Amygdala (tissue), 56 donors: Measurements from ENCODE around the gene C7orf57.
"Not testable (repeated sequence)": the region's sequence is repeated elsewhere in the genome, so short reads cannot be mapped to it uniquely, and the experiment has no call there.

Experiments used
- DNase-seq, 56 donors: peaks; one replicate each; lab custom pipeline; 2025; lab: John Stamatoyannopoulos, UW

C7orf57 gene

DNA sequence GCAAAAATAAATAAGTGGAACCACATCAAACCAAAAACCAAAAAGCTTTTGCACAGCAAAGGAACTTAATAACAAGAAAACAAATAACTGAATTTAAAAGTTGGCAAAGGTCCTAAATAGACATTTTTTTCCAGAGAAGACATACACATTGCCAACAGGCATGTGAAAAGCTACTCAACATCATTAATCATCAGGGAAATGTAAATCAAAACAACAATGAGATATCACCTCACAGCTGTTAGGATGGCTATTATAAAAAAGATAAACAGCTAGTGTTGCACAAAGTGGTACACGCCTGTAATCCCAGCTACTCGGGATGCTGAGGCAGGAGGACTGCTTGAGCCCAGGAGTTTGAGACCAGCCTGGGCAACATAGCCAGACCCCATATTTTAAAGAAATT, 4.2 kb upstream of the C7orf57 start:
- no peak for DNase-seq

DNA sequence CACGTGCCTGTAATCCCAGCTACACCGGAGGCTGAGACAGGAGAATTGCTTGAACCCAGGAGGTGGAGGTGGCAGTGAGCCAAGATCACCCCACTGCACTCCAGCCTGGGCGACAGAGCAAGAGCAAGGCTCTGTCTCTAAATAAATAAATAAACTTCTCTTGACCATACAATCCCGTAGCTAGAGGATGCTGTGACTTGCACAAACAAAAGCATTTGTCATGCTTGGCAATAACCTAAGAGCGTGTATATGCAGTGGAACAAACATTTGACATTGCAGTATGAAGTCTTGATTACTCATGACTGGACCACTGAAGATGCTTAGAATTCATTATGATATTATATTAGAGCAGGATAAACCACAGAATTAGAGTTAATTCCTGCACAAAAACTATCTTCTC, 1.4 kb upstream of the C7orf57 start:
- DNase-seq: no peak

DNA sequence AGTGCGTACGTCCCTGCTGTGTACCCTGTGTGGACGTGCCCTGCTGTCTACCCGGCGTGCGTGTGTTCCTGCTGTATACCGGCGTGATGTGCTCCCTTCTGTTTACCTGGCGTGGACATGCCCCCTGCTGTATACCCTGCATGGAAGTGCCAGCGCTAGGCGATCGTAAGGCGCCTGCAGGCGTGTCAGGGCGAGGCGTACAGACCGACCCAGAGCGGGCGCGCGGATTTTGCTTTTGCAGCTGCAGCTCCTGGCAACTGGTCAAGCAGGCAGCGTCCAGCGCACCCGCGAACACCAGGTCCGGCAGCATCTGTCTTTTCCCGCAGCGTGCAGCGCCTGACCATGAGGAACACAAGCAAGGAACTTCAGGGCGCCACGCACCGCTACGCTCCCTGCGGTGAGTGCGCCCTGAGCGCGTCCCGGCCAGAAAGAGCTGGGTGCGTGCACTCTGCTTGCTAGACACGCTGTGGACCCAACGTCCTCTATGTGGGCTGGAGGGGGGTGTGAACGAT, 680 bp downstream of the C7orf57 start:
- peak in 5 of 56 donors; percentile 7 to 29 (median 15) for DNase-seq

DNA sequence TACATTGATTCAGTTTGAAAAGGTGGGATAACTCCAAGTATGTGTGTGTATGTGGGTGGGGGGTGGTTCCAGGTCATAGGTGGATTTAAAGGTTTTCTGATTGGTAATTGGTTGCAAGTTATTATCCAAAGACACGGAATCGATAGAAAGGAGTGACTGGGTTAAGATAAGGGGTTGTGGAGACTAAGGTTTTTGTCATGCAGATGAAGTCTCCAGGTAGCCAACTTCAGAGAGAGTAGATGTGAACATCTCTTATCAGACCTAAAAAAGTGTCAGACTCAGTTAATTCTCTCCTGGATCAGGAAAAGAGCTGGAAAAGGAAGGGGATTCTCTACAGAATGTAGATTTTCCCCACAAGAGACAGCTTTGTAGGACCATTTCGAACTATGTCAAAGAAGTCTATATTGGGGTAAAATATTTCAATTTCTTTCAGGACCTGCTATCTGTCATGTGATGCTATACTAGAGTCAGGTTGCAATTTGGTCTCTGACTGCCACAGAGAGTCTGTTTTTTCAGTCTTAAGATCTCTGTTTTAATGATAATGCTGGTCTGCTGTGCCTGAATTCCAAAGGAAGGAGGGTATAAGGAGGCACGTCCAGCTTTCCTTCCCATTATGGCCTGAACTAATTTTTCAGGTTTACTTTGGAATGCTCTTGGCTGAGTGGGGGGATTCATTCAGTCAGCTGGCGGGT, 3.6 kb downstream of the C7orf57 start:
- DNase-seq: no peak

DNA sequence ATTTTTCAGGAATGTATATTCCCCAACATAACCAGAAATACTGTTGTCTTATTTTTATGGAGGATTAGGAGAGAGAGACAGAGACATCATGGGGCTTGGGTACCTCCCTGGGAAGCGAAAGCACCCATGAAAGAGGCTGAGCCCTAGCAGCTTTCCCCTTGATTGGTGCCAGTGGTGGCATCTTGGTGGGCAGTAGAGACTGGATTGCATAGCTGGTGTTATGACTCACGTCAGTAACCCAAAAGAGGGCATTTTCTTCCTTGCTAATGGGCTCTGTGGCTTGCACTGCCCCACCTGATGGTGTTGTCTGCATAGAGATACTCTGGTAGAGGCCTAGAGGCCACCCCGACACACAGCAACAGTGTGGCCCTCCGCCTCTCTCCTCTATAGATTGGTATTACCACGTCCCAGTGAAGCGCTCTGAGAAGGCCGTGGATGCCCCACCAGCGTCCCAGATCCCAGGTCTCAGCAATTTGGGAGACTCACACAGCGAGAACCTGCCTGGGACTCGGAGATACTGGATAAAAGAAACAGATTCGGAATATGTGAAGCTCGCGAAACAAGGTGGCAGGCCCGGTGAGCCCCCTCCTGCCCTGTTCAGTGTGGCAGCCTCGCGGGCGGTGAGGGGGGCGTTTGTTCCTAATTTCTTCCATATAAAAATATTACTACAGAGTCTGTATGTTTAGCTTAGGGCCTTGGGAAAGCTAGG, 5.8 kb downstream of the C7orf57 start:
- peak in 1 of 56 donors; percentile 5 for DNase-seq

DNA sequence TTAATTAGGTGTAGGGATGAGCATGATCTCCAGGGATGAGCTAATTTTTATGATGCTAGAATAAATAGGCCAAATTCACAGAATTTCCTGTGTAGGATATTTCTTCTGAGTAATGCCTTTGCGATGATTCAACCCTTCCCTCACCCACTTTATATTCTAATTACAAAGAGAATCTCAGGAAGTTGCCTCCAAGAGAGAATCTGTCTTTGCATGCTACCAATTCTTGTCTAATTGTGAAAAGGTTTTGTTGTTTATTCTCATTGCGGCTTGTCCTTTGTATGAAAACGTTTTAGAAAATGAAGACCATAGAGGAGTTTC, 6.3 kb downstream of the C7orf57 start:
- DNase-seq: no peak

DNA sequence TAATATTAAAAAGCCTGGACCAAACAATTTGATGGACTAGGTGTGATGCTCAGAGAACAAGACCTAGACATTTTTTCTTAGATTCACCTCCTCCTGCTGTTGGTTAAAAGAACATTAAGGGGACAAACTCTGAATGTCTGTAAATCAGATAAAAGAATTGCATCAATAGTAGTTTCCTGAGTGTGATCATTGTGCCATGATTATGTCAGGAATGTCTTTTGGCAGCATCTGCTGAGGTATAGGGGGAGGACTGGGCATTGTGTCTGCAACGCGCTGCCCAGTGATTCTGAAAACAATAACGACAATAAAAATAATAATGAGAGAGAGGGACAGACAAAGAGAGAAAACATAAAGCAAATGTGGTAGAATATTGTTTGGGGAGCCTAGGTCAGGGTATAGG, 6.9 kb downstream of the C7orf57 start:
- DNase-seq: no peak

DNA sequence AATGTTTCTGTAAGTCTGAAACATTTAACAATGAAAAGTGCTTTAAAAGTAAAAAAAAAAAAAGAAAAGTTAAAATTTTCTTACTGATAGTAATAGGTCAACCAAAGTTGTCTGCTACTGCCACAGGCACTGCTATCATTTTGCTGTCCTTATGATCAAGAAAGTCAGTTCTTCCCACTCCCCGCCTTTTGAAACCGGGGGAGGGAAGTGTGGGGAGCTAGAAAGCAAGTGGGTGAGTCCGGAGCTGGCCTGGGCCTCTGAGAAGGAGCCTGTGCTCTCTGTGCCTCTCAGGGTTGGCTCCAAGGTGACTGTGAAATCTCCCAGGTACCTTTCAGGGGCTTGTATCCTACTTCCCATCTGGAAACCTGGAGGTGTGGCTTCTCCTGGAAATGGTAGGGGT, 7.3 kb downstream of the C7orf57 start:
- no peak for DNase-seq

DNA sequence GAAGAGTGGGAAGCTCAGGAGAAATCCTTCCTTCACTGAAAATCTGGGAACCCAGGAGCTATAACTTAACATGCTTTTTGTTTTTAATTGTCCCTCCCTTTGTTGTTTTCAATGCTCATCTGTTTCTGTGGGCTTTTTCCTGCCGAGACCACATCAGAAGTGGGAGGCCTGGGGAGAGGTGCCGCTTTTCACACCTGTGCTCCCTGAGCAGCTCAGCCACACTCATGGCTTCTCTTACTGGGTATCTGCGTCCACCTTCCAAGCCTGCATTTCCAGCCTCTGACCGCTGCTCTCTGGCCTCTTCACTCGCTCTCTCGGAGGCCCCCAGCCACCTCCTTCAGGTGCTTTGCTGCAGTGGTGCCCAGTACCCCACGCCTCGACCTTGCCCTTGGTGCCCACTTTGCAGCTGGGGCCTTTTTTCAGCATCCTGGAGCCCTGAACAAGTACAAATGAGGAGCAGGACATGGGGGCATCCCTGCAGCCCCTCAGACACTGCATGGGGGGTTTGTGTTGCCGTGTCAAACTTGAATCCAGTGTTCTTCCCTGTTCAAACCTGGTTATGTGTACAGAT, 9.9 kb downstream of the C7orf57 start:
- no peak for DNase-seq

DNA sequence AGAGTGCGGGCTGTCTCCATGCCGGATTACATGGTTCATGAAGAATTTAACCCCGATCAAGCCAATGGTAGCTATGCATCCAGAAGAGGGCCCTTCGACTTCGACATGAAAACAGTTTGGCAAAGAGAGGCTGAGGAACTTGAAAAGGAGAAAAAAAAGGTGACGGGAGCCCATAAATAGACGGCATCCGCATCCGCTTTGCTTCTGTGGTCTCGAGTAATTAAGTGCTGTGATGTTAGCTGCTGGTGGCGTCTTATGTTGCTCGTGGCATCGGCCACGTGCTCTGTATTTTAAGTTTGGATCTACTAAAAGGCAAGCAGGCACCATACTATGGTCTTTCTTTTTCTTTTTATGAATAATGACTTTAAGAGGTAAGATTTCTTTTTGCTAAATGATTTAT, 11.1 kb downstream of the C7orf57 start:
- no peak for DNase-seq

DNA sequence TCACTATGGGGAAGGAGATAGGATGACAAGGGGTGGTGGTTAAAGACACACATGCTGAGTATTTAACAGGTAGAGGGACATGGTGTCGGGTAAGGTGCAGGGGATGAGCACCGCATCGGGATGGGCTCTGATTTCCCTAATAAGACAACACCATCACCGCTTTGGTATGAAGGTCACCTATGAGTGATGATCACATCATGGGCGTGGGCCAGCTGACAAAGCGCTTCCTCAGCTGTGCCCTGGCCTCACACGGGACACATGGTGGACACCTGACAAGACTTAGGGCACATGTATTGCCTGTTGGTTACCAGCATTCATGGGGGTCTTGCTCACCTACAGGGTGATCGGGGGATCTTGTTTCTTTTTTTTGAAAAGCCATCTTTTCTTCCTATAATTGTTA, 12.8 kb downstream of the C7orf57 start:
- no peak for DNase-seq

DNA sequence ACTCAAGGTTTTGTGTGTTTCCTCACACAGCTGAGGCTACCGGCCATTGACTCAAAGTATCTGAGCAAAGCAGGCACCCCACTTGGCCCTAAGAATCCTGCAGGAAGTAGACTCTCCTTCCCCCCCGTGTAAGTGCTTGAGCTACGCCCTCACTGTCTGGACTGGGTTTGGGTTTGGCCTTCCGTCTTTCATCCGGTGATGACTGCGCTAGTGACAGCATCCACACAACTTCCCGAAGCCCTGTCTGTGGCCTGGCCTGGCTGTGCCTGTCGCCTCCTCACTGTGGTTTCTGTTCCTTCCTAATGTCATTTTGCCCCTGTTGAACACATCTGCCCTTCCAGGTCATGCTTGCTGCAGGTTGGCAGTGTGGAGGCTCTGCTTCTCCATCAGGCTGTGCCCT, 14.5 kb downstream of the C7orf57 start:
- peak in 2 of 56 donors; percentile 3 to 8 for DNase-seq

DNA sequence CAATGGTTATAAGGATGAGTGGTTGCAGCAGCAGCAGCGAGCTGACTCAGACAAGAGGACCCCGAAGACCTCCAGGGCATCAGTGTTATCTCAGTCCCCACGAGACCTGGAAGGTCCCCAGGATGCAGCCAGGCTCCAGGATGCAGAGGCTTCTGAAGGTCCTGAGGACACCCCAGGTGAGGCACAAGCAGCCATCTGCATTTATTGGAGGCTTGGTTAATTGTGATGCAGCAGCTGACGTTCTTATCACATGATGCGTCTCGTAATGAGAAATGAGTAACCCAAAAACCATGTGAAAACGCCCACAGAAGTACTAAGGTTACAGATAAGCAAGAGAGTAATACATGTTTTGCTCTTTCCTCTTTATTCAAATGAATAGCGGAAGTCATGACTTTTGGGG, 17.4 kb downstream of the C7orf57 start:
- no peak for DNase-seq

DNA sequence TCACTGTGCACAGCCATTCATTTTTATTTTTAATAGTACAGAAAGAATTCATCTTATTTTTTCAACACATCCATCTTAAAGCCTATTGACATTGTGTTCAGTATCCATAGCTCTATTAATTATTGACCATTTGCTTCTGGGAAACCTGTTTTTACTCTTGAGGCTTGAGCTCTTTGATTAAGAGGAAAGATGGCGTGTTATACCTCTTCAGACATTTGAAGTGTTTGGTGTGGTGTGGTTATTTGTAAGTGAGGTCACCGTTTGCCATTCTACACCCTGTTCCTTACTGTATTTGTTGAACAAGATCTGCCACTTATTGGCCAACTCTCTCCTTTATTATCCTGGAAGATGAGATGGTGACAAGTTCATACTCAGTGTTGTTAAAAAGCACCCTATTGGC, 18.4 kb downstream of the C7orf57 start:
- DNase-seq: no peak

DNA sequence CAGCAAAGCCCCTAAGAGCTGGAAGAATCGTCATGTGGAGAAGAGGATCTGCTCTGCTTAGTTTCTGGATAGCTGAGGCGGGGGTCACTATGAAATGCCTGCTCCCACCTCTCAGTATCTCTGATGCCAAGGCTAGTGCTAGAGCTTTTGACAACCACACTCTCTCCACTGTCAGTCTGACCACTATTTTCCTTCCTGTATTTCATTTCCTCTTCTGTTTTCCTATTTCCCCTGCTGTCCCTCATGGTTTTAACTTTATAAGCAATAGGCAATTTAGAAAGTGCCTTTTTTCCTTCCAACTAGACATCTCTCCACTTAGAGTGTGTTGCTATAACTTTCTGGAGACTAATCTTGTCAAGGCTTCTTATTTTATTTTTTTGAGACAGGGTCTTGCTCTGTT, 23.6 kb downstream of the C7orf57 start:
- no peak for DNase-seq

DNA sequence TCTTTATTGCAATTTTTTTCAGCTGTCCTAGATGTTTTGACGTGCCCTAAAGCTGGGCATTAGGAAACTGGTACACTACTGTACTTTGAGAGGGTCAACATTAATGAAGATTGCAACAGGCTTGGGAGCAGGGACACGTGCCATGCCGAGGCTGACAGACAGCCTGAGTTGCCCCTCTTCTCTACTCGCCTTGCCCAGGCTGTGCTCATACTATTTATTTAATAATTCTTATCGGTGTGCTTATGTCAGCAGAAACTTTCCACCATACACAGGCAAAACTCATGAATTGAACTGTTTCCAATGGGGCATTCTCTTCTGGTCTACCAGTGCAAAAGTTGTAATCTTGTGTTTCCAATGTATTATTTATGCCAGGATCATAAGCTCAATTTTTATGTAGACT, 24.4 kb downstream of the C7orf57 start:
- DNase-seq: no peak

DNA sequence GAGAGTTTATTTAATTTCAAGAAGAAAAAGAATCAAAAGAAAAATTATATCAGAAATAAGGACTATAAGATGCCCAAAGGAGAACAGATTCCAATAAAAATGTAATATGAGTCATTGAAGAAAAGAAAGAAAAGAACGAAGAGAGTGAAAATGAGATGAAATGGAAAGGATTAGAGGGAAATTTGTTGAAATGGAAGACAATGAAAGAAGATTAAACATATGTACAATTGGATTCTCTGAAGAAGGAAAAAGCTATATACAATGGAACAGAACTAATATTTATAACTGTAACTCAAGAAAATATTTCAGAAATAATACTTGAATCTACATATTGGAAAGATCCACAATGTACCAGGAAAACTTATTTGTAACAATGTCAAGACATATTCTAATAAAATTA, 28.6 kb downstream of the C7orf57 start:
- no peak for DNase-seq

DNA sequence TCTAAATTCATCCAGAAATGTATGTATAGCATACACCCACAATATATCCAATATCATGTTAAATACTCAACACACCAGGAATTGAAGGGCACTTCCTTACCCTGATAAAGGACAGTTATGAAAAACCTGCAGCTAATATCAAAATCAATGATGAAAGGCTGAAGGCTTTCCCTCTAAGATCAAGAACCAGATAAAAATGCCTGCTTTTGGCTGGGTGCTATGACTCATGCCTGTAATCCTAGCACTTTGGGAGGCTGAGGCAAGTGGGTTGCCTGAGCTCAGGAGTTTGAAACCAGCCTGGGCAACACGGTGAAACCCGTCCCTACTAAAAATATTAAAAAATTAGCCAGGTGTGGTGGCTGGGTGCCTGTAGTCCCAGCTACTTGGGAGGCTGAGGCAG, 32.1 kb downstream of the C7orf57 start:
- no peak for DNase-seq

DNA sequence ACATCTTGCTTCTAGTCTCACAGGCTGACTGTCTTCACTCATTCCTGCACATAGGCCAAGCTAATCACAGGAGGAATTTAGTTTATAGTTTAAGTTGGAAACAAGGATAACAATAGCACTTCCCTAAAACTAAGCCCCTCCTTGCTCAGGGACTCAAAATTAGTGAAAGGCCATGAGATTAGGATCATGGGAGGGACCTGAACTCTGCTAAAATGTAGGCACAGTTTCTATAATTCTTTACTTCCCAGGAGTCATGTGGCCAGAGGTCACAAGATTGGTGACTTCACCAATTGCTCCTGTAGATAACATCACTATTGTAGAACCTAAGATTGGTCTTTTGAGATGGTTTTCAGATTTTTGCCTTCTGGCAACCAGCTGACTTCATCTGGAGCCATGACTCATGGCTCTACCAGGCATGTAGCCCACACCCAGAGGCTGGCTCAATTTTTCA, 38.9 kb downstream of the C7orf57 start:
- no peak for DNase-seq

DNA sequence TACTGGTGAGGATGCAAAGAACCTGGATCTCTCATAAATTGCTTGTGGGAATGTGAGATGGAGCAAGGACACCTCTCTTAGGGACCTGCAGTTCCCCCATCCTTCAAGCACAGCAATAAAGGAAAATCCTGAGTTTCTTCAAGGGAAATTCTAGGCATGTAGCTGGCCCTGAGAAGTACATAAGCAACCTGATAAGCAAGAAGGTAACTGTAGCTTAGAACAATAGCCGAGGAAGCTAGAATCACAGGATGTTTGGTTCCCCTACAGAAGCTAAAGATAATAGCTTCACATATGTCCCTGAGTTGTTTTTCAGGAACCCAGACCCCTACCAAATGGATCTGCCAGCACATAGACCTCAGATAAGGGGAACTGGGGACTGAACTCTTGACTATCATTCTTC, 42.1 kb downstream of the C7orf57 start:
- DNase-seq: no peak

DNA sequence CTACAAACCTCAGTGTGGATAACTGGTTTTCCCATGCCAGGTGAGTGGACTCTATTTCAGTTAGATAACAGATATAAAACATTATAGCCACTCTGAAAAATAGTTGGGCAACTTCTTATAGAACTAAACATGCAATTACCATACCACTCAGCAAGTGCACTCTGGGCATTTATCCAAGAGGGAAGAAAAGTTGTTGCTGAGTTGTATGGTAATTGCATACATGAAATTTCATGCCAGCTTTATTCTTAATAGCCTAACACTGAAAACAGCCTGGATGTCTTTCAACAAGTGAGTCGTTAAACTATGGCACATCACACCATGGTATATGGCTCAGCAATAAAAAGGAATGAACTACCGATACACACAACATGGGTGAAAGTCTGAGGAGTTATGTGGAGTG, 43.1 kb downstream of the C7orf57 start:
- no peak for DNase-seq

DNA sequence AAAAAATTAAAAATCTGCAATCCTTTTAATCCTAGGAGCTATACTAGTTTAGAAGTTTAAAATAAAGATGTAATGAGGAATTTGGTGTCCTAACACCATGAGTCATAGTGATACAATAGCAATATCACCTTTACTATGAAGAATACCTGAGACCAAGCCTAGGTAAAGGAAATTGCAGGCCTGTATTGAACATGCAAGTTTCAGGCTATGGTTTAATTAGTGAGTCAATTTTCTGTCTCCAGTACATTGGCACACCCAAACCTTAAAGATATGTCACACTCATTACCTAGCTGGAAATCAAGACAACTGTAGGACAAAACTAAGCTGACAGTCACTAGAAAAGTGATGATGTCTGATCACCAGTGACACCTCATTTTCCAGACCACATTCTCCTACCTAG, 47.0 kb downstream of the C7orf57 start:
- DNase-seq: not testable (repeated sequence)
